Stimulated activated naive CD4-positive, alpha-beta T cell treated with Interleukin-2 at 50 U/mL for 16 hours (primary cell): ENCODE results near the gene KCNG4.
A peak's percentile ranks its signal among the peaks of the same experiment; 100 is the strongest.

Experiments used
- DNase-seq: peaks from one replicate; lab custom pipeline; 2025; lab: John Stamatoyannopoulos, UW

The KCNG4 gene

DNA sequence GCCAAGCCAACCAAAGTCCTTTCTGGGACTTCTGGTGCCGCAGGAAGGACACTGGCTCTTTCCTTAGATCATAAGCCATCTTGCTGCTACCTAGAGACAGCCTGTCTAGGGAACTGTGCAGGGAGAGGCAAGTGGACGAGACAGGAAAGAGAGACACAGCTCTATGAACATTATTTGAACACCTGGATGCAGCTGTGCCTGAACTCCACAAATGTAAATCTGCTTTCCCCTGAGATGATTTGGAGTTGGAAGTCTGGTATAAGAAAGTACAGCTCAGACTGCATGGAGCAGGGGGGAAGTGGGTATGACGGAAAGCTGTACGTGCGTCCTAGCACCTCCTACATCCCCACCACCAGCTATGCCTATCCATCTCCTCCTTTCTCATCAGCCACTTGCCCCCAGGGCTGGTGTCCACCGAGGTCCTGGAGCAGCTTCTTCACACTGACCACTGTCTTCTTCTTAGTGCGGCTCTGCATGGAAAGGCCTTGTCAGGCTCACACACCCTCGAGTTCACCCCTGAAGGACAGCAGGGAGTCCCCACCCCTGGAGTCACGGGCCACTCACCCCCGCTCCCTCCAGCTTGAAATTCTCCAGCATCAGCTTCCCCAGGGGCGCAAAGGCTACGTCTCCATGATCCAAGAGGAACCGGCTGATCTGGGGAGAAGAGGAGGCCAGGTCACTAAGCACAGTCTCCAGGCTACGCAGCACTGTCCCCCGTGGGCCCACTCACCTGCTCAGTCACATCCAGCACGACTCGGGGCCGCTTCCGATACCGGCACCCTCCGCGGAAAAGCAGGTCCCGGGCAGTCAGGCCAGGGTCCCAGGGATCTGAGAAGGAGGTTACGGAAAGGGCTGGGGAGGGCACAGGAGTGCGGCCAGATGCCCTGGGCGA lies 56.9 kb downstream of the KCNG4 start:
- no peak for DNase-seq

DNA sequence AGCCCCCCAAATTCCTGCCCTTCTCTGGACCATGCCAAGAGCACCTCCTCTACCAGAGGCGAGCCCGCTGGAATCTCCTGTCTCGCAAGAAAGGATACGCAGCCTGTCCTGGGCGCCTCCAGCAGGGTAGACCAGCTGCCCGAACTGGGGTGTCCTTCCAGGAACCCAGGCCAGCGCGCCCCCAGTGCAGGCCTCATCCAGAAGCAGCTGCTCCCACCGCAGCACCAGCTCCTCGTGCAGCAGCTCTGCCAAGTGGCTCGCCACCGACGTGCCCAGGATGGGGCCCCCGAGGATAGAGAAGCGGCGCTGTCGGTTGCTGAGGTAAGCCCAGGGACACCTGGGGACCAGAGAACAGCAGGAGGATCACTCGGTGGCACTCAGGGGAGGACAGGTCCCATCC lies 57.7 kb downstream of the KCNG4 start:
- DNase-seq = no peak

DNA sequence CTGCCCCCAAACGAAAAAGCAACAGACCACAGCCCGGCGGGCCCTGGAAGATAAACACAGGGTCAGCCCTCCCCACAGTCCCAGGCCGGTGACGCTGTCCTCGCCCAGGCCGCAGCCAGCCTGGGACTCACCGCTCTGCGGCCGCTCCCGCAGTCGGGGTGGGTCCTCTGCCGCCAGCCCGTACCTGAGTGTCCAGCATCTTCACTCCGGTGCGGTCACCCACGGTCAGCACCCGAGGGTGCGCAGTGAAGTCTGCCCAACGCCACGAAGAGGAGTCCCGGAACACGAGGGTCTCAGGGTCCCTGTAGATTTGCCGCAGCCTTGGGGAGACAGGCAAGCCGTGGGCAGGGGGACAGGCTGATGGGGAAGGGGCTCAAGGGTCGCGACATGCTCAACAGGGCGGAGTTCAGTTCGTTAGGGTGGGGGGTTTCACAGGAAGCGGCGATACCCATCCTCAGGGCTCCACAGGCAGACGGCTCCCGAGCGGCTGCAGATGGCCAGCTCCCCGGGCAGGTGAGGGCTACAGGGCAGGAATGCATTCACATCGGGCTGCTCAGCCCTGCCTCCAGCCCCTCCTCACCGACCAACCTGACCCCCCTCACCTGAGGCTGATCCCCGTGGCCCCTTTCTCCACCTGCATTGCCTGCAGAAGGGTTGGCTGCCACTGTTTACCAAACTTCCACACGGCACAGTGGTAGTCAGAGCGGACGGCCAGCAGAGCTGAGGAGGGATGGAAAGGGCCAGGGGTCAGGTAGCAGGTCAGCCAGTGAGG lies 58.5 kb downstream of the KCNG4 start:
- no peak for DNase-seq

- no peak for DNase-seq
Observed at GRCh38 chr16:84180519-84181140, 59.2 kb downstream of the KCNG4 start.

DNA sequence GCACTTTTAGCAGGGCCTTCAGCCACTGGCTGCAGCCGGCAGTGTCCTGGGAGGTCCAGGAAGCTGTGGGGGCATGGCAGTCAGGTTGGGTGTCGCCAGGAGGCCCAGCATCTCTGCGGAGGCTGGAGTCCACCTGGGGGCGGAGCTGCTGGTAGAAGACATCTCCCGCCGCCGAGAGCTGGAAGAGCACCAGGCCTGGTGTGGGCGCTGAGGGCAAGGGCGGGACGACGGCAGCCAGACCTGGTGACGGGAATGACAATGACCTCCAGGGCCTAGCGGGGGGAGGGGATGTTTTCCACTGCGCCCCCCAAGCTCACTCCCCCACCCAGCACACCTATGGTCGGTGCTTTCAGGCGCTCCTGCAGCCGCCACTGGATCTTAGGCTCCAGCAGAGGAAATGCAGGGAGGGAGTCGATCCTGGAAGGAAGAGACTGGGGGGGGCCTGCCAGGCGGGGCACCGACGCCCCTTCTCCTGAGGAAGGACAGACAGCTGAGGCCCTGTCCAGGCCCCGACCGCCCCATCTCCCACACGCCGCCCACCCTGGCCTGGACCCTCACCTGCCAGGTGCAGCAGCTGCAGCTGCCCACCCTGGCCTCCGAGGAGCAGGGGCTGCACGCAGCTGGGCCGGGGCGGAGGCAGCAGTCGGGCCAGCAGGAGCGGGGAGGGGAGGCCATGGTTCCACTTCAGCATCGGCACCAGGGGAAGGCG lies 60.0 kb downstream of the KCNG4 start:
- no peak for DNase-seq

- DNase-seq = no peak
Observed at GRCh38 chr16:84178892-84179611, 60.8 kb downstream of the KCNG4 start.

- DNase-seq = no peak
Observed at GRCh38 chr16:84178146-84178765, 61.6 kb downstream of the KCNG4 start.

DNA sequence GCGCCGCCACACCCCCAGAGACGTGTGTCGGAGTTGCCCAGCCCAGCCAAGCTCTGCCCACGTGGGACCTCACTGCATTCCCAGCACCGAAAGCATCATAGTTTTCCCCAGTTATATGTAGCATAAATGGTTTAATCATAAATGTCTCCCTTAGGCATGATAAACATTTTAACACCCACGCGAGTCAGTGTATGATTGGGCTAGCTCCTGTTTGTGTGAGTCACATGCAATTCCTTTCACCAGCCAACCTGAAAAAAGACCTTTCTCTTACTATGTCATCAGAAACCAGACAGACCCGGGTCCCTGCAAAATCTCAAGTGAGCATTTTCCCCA lies 62.1 kb downstream of the KCNG4 start:
- DNase-seq = no peak

- no peak for DNase-seq
Observed at GRCh38 chr16:84176192-84177053, 63.4 kb downstream of the KCNG4 start.

DNA sequence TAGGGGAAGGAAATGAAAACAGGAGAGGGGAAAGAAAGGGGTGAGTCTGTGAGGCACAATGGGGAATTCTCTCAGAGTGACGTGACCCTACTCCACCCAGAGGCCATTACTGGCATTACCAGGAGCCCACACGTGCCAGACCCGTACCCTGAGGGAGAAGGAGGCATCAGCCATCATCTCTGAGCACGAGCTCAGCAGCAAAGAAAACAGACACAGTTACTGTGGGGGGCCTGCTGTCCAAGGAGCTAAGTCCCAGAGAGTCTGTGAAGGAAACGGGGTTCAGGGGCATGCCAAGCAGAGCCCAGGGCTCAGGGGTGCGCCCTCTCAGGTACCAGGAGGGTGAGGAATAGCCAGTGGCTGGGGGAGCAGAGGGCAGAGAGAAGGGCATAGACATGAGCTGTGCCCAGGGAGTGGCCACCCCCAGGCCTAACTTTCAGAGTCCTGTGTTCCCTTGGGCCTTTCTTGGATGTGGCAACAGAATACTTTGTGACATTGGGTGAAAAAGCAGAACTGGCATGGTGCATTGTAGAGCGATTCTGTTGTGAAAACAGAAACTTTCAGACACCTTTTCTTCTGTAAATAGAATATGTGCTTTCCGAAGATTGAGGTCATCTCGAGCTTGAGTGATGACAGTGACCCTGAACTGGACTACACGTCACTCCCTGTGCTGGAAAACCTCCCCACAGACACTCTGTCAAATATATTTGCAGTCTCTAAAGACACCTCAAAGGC lies 64.3 kb downstream of the KCNG4 start:
- peak; percentile 11 for DNase-seq

DNA sequence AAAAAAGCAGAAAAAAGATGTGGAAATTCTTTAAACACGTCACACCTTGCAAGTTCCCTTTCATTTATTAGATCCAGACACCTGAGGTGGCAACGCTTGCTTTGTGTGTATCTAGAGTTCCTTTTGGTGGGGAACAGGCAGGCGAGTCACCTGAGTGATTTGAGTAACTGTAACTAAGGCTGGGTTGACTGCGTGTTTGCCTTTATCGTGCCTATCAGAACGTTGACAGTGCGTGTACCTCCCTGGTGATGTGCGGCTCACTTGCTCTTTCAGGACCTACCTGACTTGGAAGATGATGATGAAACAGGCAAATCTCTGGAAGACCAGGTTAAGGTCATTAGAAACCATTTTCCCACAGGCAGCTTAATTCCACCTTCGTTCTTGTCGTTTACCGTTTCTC lies 65.4 kb downstream of the KCNG4 start:
- no peak for DNase-seq

DNA sequence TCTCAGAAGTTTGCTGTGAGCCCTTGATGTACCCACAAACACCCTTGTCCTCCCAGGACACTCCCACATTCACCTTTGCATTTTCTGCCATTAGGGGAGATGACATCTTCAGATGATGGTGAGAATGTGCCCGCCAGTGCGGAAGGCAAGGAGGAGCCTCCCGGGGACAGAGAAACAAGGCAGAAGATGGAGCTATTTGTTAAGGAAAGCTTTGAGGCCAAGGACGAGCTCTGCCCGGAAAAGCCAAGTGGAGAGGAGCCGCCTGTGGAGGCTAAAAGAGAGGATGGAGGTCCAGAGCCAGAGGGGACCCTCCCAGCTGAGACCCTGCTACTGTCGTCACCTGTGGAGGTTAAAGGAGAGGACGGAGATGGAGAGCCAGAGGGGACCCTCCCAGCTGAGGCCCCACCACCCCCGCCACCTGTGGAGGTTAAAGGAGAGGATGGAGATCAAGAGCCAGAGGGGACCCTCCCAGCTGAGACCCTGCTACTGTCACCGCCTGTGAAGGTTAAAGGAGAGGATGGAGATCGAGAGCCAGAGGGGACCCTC lies 70.0 kb downstream of the KCNG4 start:
- DNase-seq = no peak
